Measurements from ENCODE around the gene GAPDH. TPM values are rescaled to one million over a fixed set of nuclear protein-coding genes. Genes with fewer than 3 reads are reported as not detected.

GAPDH gene
- polyA plus RNA-seq, 3 donors, result 2,879 to 3,427 (median 3,223) TPM

DNA sequence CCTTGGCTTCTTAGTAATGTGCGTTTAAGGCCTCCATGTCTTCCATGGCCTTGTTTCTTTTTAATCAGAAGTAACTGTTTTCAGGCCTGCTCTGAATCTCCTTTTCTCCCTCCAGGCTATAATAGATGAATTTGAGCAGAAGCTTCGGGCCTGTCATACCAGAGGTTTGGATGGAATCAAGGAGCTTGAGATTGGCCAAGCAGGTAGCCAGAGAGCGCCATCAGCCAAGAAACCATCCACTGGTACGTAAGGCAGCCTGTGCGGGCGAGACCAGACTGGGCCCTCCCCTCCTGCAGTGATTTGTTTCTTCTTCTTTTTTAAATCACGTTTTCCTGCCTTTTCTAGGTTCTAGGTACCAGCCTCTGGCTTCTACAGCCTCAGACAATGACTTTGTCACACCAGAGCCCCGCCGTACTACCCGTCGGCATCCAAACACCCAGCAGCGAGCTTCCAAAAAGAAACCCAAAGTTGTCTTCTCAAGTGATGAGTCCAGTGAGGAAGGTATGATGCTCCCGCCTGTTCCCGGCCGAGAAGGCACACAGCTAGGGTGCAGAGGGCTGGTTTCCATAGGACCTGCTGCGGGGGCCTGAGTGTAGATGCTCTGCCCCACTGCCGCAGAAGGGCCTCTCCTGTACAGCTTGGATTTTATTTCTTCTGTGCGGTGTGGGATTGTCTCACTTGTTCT is 3.6 kb upstream of the GAPDH start:
- Histone ChIP-seq H3K36me3 (replicated peaks in 1 of 2; ENCODE audit: control insufficient read depth in 1 of 2, insufficient read depth in 2 of 2, low read length in 2 of 2) (peaks cover 53 to 59% of the 10 kb centered on the region in 2 donors), H3K4me2 (replicated peaks; ENCODE audit: extremely low read depth, low read length, poor library complexity, severe bottlenecking) (no peak overlapping the region), H3K27me3 (ENCODE audit: control insufficient read depth in 2 of 2, insufficient read depth in 2 of 2, low read length in 2 of 2) (no peaks in the 10 kb centered on the region), H2AFZ (ENCODE audit: insufficient read depth, low read depth, low read length, poor library complexity, severe bottlenecking) (no peak overlapping the region), H3K9ac (ENCODE audit: insufficient read depth, low read length, poor library complexity, severe bottlenecking) (no peak overlapping the region), H3K4me3 (replicated peaks in 1 of 3; ENCODE audit: low read depth in 2 of 3, low read length in 3 of 3) (no peak overlapping the region), H3K9me3 (replicated peaks in 1 of 2; ENCODE audit: control insufficient read depth in 1 of 2, insufficient read depth in 1 of 2, low read length in 2 of 2) (no peaks in the 10 kb centered on the region), H3K4me1 (ENCODE audit: control insufficient read depth in 1 of 2, insufficient read depth in 2 of 2, low read length in 2 of 2) (peaks cover 28 to 29% of the 10 kb centered on the region in 2 donors), H3K79me2 (ENCODE audit: insufficient read depth, low read length) (peaks cover 41% of the 10 kb centered on the region), H4K20me1 (ENCODE audit: insufficient read depth, low read length) (peaks cover 14% of the 10 kb centered on the region), H3K27ac (ENCODE audit: low read depth in 1 of 2, low read length in 2 of 2) (peak overlapping the region in 1 of 2 donors; percentile 3)
- no peaks in the 10 kb centered on the region for H3K9me3 Mint-ChIP-seq
- intact Hi-C loops (cut with micrococcal nuclease), result loop anchor here (5.0 to 10.0 kb wide), 3 partner anchors 33 to 424 kb away; partner anchors contain the start of gene PTPN6 (in 1 of the 2)
- H3K36me3 Mint-ChIP-seq, result peaks cover 54 to 60% of the 10 kb centered on the region in 2 donors
- H3K4me1 Mint-ChIP-seq, result peaks cover 24% of the 10 kb centered on the region
- DNase-seq, result no peak
- no peak overlapping the region for H3K4me3 Mint-ChIP-seq
- TF ChIP-seq, protein P1, sequence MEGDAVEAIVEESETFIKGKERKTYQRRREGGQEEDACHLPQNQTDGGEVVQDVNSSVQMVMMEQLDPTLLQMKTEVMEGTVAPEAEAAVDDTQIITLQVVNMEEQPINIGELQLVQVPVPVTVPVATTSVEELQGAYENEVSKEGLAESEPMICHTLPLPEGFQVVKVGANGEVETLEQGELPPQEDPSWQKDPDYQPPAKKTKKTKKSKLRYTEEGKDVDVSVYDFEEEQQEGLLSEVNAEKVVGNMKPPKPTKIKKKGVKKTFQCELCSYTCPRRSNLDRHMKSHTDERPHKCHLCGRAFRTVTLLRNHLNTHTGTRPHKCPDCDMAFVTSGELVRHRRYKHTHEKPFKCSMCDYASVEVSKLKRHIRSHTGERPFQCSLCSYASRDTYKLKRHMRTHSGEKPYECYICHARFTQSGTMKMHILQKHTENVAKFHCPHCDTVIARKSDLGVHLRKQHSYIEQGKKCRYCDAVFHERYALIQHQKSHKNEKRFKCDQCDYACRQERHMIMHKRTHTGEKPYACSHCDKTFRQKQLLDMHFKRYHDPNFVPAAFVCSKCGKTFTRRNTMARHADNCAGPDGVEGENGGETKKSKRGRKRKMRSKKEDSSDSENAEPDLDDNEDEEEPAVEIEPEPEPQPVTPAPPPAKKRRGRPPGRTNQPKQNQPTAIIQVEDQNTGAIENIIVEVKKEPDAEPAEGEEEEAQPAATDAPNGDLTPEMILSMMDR (IDR thresholded peaks at IDR 0.05), result no peak
- 96% methylated on average over 12 of the region's 18 CpGs for WGBS (ENCODE audit: insufficient coverage)
- H3K27ac Mint-ChIP-seq, result peak overlapping the region in 6 of 7 donors; percentile 8 to 72 (median 47)
- peaks cover 0 to 3% (median 0%) of the 10 kb centered on the region in 3 donors for H3K27me3 Mint-ChIP-seq (ENCODE audit: low read depth in 3 of 3)

DNA sequence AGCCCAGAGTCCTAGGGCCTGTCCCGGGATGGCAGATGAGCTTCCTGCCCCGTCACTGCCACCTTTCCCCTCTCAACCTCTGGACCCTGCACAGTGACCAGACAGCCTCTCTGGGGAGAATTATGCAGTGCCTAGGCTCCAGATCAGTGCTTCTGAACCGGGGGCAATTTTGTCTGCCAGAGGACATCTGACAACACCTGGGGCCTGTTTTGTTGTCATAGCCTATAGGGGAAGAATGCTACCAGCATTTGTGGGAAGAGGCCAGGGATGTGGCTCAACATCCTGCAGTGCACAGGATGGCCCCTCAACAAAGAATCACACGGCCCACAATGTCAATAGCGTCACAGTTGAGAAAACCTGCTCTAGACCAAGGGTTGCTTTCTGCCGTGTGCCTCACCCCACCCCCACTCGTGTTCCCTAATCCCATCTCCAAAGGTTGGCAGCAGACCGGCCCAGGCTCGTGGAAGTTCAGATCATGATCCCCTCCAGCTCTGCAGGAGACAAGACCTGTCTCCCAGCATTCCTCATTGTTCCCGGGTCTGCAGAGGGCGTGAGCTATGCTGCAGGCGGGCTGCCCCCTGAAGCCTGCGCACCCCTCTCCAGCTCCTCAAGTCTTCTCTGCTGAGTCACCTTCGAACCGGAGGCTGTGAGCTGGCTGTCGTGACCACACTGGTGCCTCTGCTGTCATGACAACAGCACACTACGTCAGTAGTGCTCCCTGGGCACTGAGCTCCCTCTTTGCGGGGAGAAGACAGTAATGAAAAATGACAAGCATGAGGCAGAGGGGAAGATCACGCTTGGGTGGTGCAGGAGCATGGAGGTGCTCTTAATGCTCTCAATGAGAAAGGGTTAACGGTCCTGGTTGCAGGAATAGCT is 2.0 kb upstream of the GAPDH start:
- H3K36me3 Mint-ChIP-seq, result peaks cover 48 to 59% of the 10 kb centered on the region in 2 donors
- TF ChIP-seq, protein P1 (IDR thresholded peaks at IDR 0.05), result no peak
- peaks cover 40% of the 10 kb centered on the region for H3K4me1 Mint-ChIP-seq
- peak overlapping the region; percentile 94 to 98 for H3K4me3 Mint-ChIP-seq
- peak; percentile 80 to 92 (median 88) for DNase-seq
- 1% methylated on average over 16 of the region's 20 CpGs for WGBS (ENCODE audit: insufficient coverage)
- H3K9ac ChIP-seq (ENCODE audit: insufficient read depth, low read length, poor library complexity, severe bottlenecking), result peak overlapping the region; percentile 90
- no peaks in the 10 kb centered on the region for H3K9me3 Mint-ChIP-seq
- H3K27me3 ChIP-seq (ENCODE audit: control insufficient read depth in 2 of 2, insufficient read depth in 2 of 2, low read length in 2 of 2), result no peaks in the 10 kb centered on the region
- intact Hi-C loops (cut with micrococcal nuclease), result loop anchor here (5.0 to 10.0 kb wide), 3 partner anchors 35 to 423 kb away; partner anchors contain the start of gene PTPN6 (in 1 of the 2)
- H4K20me1 ChIP-seq (ENCODE audit: insufficient read depth, low read length), result peaks cover 30% of the 10 kb centered on the region
- H3K36me3 ChIP-seq (replicated peaks in 1 of 2; ENCODE audit: control insufficient read depth in 1 of 2, insufficient read depth in 2 of 2, low read length in 2 of 2), result peaks cover 52 to 58% of the 10 kb centered on the region in 2 donors
- peak overlapping the region; percentile 94 to 96 for H3K27ac ChIP-seq (ENCODE audit: low read depth in 1 of 2, low read length in 2 of 2)
- peaks cover 0 to 5% (median 2%) of the 10 kb centered on the region in 3 donors for H3K27me3 Mint-ChIP-seq (ENCODE audit: low read depth in 3 of 3)
- H3K4me3 ChIP-seq (replicated peaks in 1 of 3; ENCODE audit: low read depth in 2 of 3, low read length in 3 of 3), result peak overlapping the region in 1 of 3 experiments; percentile 95
- peak overlapping the region; percentile 94 for H2AFZ ChIP-seq (ENCODE audit: insufficient read depth, low read depth, low read length, poor library complexity, severe bottlenecking)
- peak overlapping the region; percentile 94 to 99 (median 96) for H3K27ac Mint-ChIP-seq
- H3K9me3 ChIP-seq (replicated peaks in 1 of 2; ENCODE audit: control insufficient read depth in 1 of 2, insufficient read depth in 1 of 2, low read length in 2 of 2), result no peaks in the 10 kb centered on the region
- peaks cover 44 to 45% of the 10 kb centered on the region in 2 donors for H3K4me1 ChIP-seq (ENCODE audit: control insufficient read depth in 1 of 2, insufficient read depth in 2 of 2, low read length in 2 of 2)
- H3K4me2 ChIP-seq (replicated peaks; ENCODE audit: extremely low read depth, low read length, poor library complexity, severe bottlenecking), result peak overlapping the region; percentile 99
- H3K79me2 ChIP-seq (ENCODE audit: insufficient read depth, low read length), result peaks cover 57% of the 10 kb centered on the region

Data from CD14-positive monocyte (primary cell).